ENCODE measurements around the gene PPP6R1.

Gene PPP6R1

GRCh38 chr19:55257461-55258420 is 1.1 kb downstream of the PPP6R1 start:
- DNase-seq = no peak

GRCh38 chr19:55256562-55257460 is 2.0 kb downstream of the PPP6R1 start:
- DNase-seq = no peak

GRCh38 chr19:55255618-55256423 is 3.0 kb downstream of the PPP6R1 start:
- no peak for DNase-seq

GRCh38 chr19:55254625-55254977 is 4.2 kb downstream of the PPP6R1 start:
- DNase-seq = no peak

GRCh38 chr19:55253842-55254624 is 4.8 kb downstream of the PPP6R1 start:
- DNase-seq = no peak

- no peak for DNase-seq
Measured at GRCh38 chr19:55252760-55253663, 5.8 kb downstream of the PPP6R1 start.

GRCh38 chr19:55251341-55252081 is 7.3 kb downstream of the PPP6R1 start:
- DNase-seq = no peak

GRCh38 chr19:55250262-55251036 is 8.4 kb downstream of the PPP6R1 start:
- no peak for DNase-seq

GRCh38 chr19:55249841-55250240 is 9.0 kb downstream of the PPP6R1 start:
- no peak for DNase-seq

GRCh38 chr19:55248704-55249103 is 10.1 kb downstream of the PPP6R1 start:
- no peak for DNase-seq

- DNase-seq = no peak
Measured at GRCh38 chr19:55248166-55248675, 10.6 kb downstream of the PPP6R1 start.

- no peak for DNase-seq
Measured at GRCh38 chr19:55247621-55248099, 11.2 kb downstream of the PPP6R1 start.

GRCh38 chr19:55246462-55247451 is 12.1 kb downstream of the PPP6R1 start:
- DNase-seq = no peak

GRCh38 chr19:55245236-55245904 is 13.4 kb downstream of the PPP6R1 start:
- no peak for DNase-seq

- no peak for DNase-seq
Measured at GRCh38 chr19:55244004-55244680, 14.7 kb downstream of the PPP6R1 start.

- DNase-seq = no peak
Measured at GRCh38 chr19:55242517-55242916, 16.3 kb downstream of the PPP6R1 start.
